Measurements from ENCODE around the gene MYO1C.

Gene MYO1C

DNA sequence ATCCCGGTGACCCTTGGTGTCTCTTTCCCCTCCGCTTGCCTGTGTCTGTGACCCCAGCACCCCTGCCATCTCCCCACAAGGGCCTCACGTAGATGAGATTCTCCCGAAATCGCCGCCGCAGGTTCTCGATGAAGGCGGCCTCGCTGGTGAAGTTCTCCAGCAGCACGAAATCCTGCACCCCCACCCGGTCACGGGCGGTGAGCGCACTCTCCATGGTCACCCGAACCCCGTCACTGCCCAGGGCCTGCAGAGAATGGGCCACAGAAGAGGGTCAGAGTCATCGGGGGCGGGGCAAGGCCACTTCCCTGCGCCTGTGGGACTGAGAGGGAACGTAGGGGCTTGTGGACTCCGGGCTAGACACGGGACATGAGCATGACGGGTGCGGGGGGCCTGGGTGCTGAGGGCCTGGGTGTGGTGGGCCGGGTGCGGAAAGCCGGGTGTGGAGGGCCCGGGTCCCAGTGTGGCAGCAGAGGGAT is 8.4 kb downstream of the MYO1C start:
- no peak for DNase-seq

DNA sequence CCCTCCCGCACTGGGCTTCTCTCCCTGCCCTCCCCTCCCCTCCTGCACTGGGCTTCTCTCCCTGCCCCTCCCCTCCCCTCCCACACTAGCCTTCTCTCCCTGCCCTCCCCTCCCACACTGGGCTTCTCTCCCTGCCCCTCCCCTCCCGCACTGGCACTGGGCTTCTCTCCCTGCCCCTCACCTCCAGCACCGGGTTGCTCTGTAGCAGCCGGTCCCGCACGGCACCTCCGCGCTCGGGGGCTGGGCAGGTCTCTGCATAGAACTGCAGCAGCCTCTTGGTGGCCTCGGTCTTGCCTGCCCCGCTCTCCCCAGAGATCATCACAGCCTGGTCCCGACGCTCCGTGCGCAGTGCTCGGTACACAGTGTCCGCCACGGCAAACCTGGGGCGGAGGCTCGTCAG is 9.8 kb downstream of the MYO1C start:
- no peak for DNase-seq

- no peak for DNase-seq
Observed at GRCh38 chr17:1481736-1482135, 10.8 kb downstream of the MYO1C start.

- no peak for DNase-seq
Observed at GRCh38 chr17:1480747-1481465, 11.6 kb downstream of the MYO1C start.

DNA sequence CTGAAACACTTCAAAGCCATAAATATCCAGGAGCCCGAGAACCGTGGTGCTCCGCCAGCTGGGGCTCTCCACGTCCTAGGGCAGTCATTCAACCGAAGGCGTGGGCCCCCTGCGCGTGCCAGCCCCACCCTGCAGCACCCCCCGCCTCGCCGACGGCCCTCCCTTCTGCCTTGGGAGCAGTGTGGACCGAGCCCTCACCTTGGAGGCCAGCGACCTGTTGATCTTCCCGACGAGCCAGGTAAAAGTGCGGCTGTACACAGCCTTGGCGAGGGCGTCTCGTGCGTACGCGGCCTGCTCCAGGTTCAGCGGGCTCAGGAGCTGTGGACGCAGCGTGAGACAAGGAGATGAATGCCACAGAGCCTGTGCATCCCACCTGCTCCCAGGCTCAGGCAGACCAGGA is 14.1 kb downstream of the MYO1C start:
- no peak for DNase-seq

DNA sequence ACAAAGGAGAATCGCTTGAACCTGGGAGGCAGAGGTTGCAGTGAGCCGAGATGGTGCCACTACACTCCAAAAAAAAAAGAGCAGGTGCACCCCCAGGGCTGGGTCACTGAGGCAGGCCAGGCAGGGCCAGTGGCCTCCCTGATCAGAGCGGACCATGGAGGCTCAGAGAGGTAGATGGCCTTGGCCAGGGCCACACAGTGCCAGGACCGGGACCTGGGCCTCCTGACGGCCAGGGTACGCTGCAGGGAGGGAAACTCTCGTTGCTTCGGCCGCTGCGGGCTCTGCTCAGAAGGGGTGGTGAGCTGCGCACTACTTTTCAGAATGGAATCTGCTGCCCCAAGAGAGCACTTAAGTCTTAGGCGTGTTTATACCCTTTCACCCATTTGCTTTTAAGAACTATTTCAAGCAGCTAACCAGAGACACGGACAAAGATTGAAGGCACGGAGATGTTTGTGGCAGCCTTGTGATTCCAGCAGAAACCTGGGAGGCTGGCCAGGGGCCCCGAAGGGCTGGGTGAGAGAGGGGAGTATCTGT is 17.1 kb downstream of the MYO1C start:
- DNase-seq: no peak

- no peak for DNase-seq
Observed at GRCh38 chr17:1474402-1475189, 17.9 kb downstream of the MYO1C start.

- DNase-seq: no peak
Observed at GRCh38 chr17:1473841-1474240, 18.6 kb downstream of the MYO1C start.

DNA sequence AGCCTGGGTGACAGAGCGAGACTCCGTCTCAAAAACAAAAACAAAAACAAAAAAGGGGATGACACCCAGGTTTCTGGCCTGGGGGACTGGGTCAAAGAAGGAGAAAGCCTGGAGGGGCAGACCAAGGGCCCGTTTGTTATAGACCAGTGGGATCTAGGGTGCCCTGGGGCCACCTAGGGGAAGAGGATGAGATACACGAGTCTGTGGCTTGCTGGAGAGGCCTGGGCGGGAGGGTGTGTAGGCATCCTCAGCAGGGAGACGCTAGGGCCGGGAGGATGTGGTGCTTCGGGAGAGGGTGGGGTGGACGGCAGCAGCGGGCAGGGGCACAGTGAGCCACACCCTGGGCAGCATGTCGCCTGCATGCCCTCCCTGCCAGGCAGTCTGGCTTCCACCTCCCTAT is 19.3 kb downstream of the MYO1C start:
- DNase-seq: no peak

GRCh38 chr17:1471911-1472821 is 20.3 kb downstream of the MYO1C start:
- DNase-seq: no peak

DNA sequence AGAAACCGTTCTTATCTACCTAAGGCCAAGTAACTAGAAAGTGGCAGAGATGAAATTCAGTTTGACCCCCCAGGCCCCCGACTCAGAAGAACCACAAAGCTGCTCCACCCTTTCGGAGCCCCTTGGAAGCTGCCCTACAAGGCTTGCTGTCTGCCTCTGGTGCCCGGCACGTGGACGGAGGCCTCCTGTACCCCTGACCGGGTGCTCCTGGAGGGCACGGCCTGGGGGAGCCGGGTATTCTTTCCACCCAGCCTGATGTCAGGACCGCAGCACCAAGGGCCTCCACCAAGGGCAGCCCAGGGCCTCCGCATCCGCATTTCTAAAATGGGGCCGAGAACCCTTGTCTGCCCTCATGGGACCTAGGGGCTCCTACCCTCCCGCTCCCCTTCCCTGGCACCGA is 21.0 kb downstream of the MYO1C start:
- DNase-seq: no peak

- no peak for DNase-seq
Observed at GRCh38 chr17:1470755-1471462, 21.6 kb downstream of the MYO1C start.

DNA sequence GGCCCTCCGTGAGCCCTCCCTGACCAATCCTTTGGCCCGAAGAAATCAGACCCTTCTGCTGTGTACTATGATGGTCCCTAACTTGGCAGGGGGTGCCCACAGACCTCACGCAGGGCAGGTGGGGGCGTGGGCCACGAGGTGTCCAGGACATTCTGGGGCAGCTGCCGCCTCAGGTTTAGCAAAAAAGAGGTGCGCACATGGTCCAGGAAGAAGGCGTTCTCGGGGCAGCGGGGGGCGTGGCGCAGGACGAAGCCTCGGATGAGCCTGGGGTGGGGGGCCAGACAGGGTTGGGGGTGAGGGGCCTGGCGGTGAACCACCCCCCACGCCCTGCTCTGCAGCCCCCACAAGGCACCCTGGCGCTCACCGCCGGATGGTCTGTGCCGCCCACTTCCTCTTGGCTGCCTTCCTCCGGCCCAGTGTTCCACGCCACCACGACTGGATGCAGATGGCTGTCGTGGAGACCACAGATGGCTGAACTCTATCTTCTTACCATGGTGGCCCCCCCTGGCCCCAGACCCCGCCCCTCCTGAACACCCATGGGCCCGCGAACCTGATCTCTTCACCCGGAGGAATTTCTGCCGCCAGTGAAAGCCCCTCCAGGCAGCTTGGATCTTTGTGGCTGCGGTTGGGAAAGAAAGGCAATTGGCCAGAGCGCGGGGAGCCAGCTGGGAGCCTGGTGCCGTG is 22.3 kb downstream of the MYO1C start:
- DNase-seq: no peak

- DNase-seq: no peak
Observed at GRCh38 chr17:1469231-1469852, 23.1 kb downstream of the MYO1C start.

DNA sequence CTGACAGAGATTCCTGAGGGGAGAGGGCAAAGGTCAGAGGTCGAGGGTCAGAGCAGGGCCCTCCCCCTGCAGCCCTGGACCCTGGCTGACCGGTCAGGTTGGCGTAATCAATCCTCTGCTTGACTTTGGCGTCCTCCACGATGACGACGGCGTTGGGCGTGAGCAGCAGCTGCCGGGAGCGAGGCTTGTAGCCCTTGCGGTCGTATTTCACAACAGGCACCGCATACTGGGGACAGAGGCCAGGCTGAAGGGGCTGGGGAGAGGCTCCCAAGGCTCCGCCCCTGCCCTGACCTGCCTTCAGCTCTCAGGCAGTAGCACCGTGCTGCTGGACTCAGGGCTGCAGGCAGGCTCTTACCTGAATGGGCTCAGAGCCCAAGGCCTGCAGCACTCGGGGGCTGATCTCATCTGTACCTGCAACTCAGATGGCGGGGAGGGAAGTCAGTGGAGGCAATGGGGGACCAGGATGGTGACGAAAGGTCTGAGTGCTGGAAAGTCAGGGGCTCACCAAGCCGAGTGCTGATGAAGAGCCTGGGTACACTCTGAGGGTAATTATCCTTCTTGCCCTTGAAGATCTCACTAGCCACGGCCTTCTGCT is 24.5 kb downstream of the MYO1C start:
- DNase-seq: peak in 1 of 2 donors; percentile 11

GRCh38 chr17:1467258-1467657 is 25.2 kb downstream of the MYO1C start:
- DNase-seq: no peak

- no peak for DNase-seq
Observed at GRCh38 chr17:1464186-1464585, 28.3 kb downstream of the MYO1C start.

DNA sequence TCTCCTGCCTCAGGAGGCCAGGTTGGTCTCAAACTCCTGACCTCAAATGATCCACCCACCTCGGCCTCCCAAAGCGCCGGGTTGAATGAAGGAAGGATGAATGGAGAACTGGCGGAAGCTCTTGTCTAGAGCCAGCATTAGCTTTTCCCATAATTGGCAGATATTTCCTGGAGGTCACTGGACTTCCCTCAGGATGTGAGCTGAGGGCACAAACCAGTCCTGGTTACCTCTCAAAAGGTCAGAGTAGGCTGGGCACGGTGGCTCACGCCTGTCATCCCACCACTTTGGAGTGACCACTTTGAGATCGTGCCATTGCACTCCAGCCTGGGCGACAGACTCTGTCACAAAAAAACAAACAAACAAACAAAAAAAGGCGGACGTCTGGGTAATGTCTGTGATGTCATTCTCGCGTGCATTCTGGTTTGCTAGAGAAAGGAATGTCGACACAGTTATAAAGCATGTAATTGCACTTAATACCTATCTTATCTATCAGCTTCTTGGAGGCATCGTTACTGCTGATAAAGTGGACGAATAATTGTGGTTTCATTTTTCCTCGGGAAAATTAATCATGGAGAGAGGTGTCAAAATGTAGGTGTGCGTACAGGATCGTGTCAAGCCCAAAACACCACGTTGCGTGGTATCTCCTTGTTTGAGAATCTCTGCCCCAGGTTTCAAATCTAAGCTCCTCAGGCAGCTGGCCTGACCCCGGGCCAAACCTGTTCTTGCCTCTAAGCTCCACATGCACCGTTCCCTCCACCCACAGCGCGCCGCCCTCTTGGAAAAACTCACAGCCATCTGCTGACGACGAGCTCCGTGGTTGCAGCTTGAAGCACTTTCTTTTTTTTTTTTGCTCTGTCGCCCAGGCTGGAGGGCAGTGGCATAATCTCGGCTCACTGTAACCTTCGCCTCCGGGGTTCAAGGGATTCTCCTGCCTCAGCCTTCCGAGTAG is 30.0 kb downstream of the MYO1C start:
- DNase-seq: no peak

- no peak for DNase-seq
Observed at GRCh38 chr17:1461198-1461944, 31.1 kb downstream of the MYO1C start.
